ENCODE results near the gene ROBO3. TPM values are rescaled to one million over a fixed set of nuclear protein-coding genes. Genes with fewer than 3 reads are reported as not detected.

ROBO3 gene
- total and polyA plus RNA-seq, 10 of the 15 experiments (the other 5 are each of a cell fraction or from before 2014, with no cell fraction given) = 0.10 to 0.63 (median 0.31) TPM; not detected in 2

- BruUV-seq (replicated peaks) = no TSS peak
- Histone ChIP-seq H3K36me3 (ENCODE audit: control insufficient read depth in 2 of 2, insufficient read depth in 2 of 2, low read length in 1 of 2) (no peaks in the 10 kb centered on the region), H3K4me2 (ENCODE audit: control insufficient read depth, insufficient read depth) (no peak overlapping the region), H3K4me3 (no peak overlapping the region), H4K20me1 (ENCODE audit: control insufficient read depth, insufficient read depth) (no peaks in the 10 kb centered on the region), H3K4me1 (ENCODE audit: control insufficient read depth, insufficient read depth, low read length) (no peaks in the 10 kb centered on the region), H3K27me3 (replicated peaks in 1 of 2; ENCODE audit: control insufficient read depth in 2 of 2, insufficient read depth in 2 of 2, low read length in 1 of 2) (no peaks in the 10 kb centered on the region; a peak in 2 of 4 replicates), H3K27ac (ENCODE audit: control insufficient read depth, insufficient read depth) (no peak overlapping the region), H3K9me3 (replicated peaks; ENCODE audit: control insufficient read depth, insufficient read depth, low read length) (no peaks in the 10 kb centered on the region), H2AFZ (ENCODE audit: control insufficient read depth, low read depth, low read length) (no peak overlapping the region), H3K79me2 (ENCODE audit: control insufficient read depth, insufficient read depth, low read length) (no peaks in the 10 kb centered on the region), H3K9ac (ENCODE audit: control insufficient read depth, insufficient read depth, low read length) (no peak overlapping the region)
- ATAC-seq (no peak), DNase-seq (ENCODE audit: low read depth, low spot score) (no peak), FAIRE-seq (no peak)
- intact Hi-C loops (cut with micrococcal nuclease; ENCODE audit: unreplicated experiment) = no loop called here
- ChIA-PET CTCF (no interaction called here), POLR2A (no interaction called here), SMC1A (ENCODE audit: uncharacterized antibody, unreplicated experiment) (interaction anchor here (0.9 to 1.8 kb wide), 2 partner anchors 162 to 186 kb away, joined by 4 to 5 read pairs; no protein-coding TSS in a partner anchor), RAD21 (ENCODE audit: unreplicated experiment) (no interaction called here)
- WGBS (ENCODE audit: insufficient coverage, insufficient replicate concordance, low lambda C conversion rate, missing lambda C conversion rate) = 50% methylated on average over 3 of the region's 3 CpGs
- in situ Hi-C loops (cut with MboI) = loop anchor here (25.0 kb wide), 1 partner anchor 418 kb away; the partner anchor contains the start of gene OR8B4
- no peak for TF ChIP-seq NFXL1 (IDR thresholded peaks at IDR 0.05; ENCODE audit: borderline replicate concordance)
- no peak for TF ChIP-seq RUNX3 (IDR thresholded peaks at IDR 0.05; ENCODE audit: low read length)
- TF ChIP-seq MTA2 (IDR thresholded peaks at IDR 0.05; ENCODE audit: low read depth) = no peak
- TF ChIP-seq USF2 (IDR thresholded peaks at IDR 0.05; ENCODE audit: borderline replicate concordance, low read depth, low read length) = no peak
- TF ChIP-seq SIX5 (IDR thresholded peaks at IDR 0.05; ENCODE audit: low read depth, low read length, severe bottlenecking) = no peak
- TF ChIP-seq RELB (IDR thresholded peaks at IDR 0.05; ENCODE audit: low read depth) = no peak
These were observed 34.5 kb upstream of the ROBO3 start for GRCh38 chr11:124830749-124831148.
